Iris pigment epithelial cell (primary cell): Measurements from ENCODE around the gene OSMR.

ENCODE experiments used
- DNase-seq: peaks from one replicate; pipeline ENCODE4 v3.0.0-alpha.2; 2011; ENCODE audit warnings: low read depth

OSMR gene

GRCh38 chr5:38871790-38872551, 26.2 kb downstream of the OSMR start:
- DNase-seq, result peak; percentile 99

DNA sequence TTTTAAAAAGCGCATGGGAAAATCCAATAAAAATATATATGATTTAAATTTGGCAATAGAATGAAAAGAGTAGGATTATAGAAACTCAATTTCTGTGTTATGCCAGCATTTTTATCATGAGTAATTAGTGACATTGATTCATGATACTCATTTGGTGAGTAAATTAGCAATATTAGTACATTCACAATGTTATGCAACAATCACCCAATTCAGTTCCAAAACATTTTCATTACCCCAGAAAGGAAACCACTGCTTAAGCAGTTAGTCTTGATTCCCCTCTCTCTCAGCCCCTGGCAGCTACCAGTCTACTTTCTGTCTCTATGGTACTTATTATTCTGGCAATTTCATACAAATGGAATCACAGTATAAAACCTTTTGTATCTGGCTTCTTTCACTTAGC, 27.0 kb downstream of the OSMR start:
- DNase-seq, result peak; percentile 16

DNA sequence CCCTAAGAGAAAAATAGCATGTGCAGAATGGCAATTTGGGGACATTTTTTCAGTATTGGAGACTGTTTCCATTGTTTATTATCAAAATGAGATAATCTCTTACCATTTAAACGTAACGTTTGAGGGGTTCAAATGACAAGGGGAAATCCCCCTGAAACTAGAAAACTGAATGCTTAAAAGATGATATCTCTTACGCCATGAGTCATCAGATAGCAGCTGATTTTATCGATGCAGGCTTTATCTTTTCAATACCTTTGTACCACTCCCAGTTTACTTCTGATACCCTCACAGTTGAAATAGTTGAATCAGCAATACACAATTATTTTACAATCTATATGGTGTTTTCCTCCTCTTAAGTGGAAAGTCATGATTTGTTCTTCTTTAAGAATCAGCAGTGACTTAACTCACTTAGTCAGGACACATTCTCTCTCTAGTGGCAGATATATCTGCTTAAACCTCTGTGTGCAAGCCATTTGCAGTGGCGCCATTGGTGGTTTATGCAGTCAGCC, 29.2 kb downstream of the OSMR start:
- DNase-seq, result peak; percentile 33

GRCh38 chr5:38878391-38879077, 32.7 kb downstream of the OSMR start:
- DNase-seq, result peak; percentile 26

DNA sequence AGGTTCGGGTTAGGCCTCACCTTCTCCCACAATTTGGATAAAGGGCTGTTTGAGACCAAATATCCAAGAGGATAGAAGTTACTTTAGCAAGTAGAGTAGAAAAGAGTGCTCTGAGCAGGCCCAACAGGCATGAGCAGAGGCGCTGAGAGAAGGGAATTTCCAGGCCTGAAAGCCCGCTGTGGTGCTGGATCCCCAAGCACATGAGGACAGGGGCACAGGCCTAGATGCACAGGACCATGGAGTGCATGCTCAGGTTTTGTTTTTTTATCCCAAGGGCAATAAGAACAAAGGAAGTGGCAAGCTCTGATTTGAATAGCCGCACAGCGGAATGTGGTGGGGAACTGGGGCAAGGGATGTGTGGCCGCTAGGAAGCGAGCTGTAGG, 33.3 kb downstream of the OSMR start:
- no peak for DNase-seq

GRCh38 chr5:38883842-38884241, 38.0 kb downstream of the OSMR start:
- no peak for DNase-seq

DNA sequence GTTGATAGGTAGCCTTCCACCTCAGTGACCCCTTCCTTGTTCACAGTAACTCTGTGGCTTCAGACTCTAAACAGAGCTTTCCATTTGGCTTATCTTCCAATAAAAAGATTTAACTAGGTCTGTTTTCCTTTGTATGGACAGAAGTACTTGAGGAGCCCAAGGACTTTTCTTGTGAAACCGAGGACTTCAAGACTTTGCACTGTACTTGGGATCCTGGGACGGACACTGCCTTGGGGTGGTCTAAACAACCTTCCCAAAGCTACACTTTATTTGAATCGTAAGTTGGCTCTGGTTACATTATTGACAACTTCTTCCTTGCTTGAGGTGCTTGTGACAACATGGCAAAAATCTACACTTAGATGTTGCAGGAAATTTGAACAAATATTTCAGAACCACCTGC, 39.4 kb downstream of the OSMR start:
- DNase-seq, result no peak

GRCh38 chr5:38888041-38888440, 42.2 kb downstream of the OSMR start:
- no peak for DNase-seq

GRCh38 chr5:38889424-38889823, 43.6 kb downstream of the OSMR start:
- no peak for DNase-seq

GRCh38 chr5:38891563-38891962, 45.8 kb downstream of the OSMR start:
- DNase-seq, result no peak

DNA sequence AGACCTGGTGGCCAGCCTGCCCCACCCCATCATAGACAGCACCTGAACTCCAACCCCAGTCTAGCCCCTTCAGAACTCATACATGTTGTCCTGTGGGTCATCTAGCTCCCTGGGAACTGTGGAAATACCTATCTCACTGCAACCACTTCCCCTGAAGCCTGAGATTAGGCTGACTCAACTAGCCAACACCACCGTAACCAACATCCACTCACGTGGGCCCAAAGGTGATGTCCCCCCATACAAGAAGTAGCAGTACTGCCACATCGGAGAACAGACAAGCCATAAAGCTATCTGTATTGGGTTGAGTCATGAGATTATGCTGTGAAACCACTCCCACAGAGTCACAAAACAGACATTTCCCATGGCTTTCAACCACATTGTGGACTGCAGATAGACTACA, 46.6 kb downstream of the OSMR start:
- DNase-seq, result no peak

- no peak for DNase-seq
These were observed 50.9 kb downstream of the OSMR start for GRCh38 chr5:38896760-38897159.

- no peak for DNase-seq
These were observed 54.1 kb downstream of the OSMR start for GRCh38 chr5:38899936-38900335.

- DNase-seq, result peak; percentile 15
These were observed 59.7 kb downstream of the OSMR start for GRCh38 chr5:38905516-38905915.

DNA sequence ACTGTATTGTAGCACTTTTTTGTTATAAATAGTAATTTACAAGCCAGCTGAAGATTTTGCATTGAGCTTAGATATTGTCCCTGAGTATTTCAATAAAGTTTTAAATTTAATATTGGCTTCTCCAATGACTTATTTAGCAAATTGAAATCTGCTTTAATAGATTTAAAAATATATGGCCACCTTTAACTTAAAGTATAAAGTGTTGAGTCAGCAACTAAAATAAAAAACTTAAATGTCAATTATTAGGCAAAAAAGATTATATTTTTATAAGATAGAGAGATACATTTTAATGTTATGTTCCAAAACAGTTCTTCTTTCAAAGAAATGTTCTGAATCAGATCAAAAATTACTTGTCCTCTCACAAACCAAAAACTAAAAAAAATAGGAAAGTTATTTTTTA, 60.7 kb downstream of the OSMR start:
- DNase-seq, result no peak

- no peak for DNase-seq
These were observed 66.1 kb downstream of the OSMR start for GRCh38 chr5:38911933-38912332.

DNA sequence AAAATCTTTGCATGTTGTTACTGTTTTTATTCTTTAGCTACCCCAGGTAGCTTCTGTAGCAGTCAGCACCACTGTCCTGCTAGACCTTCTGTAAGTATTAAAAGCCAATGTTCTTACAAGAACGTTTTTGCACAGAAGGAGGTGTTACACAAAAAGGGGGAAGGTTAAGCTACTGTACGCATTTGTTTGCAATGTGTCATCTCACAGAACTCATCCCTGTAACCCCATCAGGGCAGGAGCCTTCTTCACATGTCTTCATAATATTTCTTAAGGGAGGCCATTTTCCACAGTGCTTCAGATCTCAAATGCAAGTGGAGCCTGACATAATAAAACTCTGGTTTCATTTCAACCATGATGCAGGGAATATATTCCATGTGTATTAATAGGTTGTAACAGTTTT, 67.9 kb downstream of the OSMR start:
- DNase-seq, result peak; percentile 53

DNA sequence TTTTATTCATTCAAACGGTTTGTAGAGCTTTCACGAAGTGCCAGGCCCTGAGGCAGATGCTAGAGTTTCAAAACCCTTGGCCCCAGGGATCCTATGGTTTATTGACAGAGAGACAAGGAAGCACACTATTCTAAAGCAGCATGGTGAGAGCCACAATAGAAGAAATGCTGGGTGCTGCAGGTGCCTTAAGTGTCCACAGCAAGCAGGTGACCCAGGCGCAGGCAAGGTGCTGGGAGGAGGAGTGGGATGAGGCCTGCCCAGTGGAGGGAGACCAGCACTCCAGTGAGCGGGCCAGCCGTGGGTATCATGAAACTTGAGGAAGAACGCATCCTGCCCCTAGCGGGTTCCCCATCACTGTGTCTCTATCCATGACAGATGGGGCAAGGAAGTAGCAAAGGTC, 71.0 kb downstream of the OSMR start:
- DNase-seq, result no peak

GRCh38 chr5:38921174-38921573, 75.4 kb downstream of the OSMR start:
- DNase-seq, result no peak

DNA sequence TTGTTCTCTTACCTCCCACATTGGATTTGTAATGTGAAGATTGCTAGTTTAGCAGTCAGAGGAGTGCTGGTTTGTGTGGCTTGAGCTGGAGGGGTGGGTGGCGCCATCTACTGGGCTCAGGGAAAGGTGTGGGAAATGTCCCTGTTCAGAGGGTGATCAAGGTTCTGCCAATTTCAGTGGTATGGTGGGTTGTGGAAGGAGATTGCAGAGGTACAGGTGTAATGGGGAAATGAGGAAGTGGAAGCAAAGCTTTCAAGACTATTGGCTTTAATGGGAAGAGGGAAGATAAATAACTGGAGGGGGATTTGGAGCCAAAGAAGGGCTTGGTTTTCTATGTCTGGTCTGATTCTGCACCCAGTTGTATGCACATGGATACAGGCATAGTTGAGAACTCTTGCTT, 76.4 kb downstream of the OSMR start:
- DNase-seq, result peak; percentile 56

DNA sequence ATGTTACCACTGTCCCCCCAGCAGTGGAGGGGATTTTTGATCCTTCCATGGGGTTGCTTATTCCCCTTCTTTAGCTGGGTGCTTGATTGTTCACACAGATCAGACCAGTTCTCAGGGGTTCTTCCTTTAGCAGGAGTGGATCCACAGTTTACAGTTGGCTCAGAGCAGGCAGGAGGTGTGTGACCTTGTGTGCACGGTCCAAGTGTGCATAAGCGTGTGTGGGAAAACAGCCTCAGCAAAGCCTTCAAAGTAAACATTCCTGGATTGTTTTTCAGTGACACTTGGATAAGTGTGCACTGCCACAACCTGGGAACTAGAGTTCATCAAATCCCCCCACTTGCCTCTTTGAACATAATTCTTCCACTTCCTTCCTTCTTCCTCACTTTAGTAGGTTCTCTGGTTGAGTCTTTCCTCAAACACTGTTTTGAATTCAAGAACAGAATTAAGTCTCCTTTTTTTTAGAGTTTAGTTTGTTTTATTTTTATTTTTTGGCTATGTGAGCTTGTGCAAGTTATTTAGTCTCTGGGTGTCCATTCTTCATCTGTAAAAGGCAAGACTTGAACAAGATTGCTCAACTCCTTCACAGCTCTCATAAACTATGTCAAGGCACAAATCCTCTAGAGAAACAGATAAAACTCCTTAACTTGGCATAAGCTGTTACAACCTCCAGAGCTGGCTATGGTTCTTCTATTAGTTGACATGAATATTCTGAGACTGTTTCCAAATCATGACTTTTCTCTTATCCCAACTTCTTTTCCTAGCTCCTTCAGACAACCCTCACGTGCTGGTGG, 78.0 kb downstream of the OSMR start:
- DNase-seq, result peak; percentile 79

DNA sequence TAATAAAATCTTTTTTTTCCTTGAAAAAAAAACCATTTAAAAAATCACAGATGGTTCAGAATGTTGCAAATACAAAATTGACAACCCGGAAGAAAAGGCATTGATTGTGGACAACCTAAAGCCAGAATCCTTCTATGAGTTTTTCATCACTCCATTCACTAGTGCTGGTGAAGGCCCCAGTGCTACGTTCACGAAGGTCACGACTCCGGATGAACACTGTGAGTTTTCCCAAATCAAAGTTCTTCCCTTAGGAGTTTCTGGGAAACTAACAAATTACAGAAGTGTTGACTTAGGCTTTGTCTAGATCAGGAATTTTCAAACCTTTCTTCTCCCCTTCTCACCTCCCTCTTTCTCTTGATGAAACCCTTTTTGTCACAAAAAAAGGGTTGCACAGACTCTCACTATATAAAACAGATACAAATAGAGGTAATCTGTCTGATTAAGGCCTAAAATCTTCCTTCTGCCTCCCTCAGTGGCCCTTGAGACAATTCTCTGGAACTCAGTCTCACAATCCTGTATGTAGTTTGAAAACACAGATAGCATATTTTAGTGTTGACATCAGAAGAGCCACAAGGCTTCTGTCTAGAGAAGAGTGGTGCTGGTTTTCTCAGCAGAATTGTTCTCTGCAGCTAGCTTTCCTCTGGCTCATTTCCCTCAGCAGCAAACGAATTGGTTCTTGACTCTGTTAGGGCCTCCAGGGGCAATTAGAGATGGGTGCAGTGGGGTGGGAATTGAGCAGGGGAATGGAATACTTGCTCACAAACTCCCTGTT, 79.5 kb downstream of the OSMR start:
- peak; percentile 86 for DNase-seq
